ENCODE data around the gene HEXB.

DNA sequence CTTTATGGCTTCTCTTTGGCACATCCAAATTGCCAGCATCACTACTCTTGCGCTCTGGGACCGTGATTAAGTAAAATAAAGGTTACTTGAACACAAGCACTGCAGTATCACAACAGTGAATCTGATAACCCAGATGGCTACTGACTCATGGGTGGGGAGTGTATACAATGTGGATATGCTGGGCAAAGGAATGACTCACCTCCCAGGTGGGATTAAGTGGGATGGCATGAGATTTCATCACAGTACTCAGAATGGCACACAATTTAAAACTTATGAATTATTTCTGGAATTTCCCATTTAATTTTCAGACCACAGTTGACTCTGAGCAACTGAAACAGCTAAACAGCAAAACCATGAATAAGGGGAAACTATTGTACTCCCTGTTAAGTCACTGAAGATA is 77.6 kb downstream of the HEXB start:
- TF ChIP-seq ZNF565 (CRISPR knock-in tag; conservative IDR thresholded peaks at IDR 0.05; ENCODE audit: low read depth) (no peak), PPARA (CRISPR knock-in tag; IDR thresholded peaks at IDR 0.05; ENCODE audit: borderline replicate concordance) (no peak), GLIS3 (CRISPR knock-in tag; IDR thresholded peaks at IDR 0.05) (no peak), ZNF8 (CRISPR knock-in tag; IDR thresholded peaks at IDR 0.05) (no peak), TOX (CRISPR knock-in tag; IDR thresholded peaks at IDR 0.05; ENCODE audit: borderline replicate concordance) (no peak), ZFP3 (CRISPR knock-in tag; IDR thresholded peaks at IDR 0.05) (peak; percentile 51; the same call in 1 of the 2 replicates), TCF4 (CRISPR knock-in tag; IDR thresholded peaks at IDR 0.05; ENCODE audit: borderline replicate concordance) (no peak), ARNTL (CRISPR knock-in tag; IDR thresholded peaks at IDR 0.05; ENCODE audit: borderline replicate concordance, low read depth) (no peak)
- TF ChIP-seq, protein P1, sequence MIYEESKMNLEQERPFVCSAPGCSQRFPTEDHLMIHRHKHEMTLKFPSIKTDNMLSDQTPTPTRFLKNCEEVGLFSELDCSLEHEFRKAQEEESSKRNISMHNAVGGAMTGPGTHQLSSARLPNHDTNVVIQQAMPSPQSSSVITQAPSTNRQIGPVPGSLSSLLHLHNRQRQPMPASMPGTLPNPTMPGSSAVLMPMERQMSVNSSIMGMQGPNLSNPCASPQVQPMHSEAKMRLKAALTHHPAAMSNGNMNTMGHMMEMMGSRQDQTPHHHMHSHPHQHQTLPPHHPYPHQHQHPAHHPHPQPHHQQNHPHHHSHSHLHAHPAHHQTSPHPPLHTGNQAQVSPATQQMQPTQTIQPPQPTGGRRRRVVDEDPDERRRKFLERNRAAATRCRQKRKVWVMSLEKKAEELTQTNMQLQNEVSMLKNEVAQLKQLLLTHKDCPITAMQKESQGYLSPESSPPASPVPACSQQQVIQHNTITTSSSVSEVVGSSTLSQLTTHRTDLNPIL (CRISPR knock-in tag; IDR thresholded peaks at IDR 0.05; ENCODE audit: low read depth), result 0 out of 2 replicates have a peak, but pooled peaks have one; percentile 55
